Measurements from ENCODE around the gene LIN37.

Gene LIN37

GRCh38 chr19:35752746-35753350, 4.5 kb downstream of the LIN37 start:
- TF ChIP-seq, protein P1, sequence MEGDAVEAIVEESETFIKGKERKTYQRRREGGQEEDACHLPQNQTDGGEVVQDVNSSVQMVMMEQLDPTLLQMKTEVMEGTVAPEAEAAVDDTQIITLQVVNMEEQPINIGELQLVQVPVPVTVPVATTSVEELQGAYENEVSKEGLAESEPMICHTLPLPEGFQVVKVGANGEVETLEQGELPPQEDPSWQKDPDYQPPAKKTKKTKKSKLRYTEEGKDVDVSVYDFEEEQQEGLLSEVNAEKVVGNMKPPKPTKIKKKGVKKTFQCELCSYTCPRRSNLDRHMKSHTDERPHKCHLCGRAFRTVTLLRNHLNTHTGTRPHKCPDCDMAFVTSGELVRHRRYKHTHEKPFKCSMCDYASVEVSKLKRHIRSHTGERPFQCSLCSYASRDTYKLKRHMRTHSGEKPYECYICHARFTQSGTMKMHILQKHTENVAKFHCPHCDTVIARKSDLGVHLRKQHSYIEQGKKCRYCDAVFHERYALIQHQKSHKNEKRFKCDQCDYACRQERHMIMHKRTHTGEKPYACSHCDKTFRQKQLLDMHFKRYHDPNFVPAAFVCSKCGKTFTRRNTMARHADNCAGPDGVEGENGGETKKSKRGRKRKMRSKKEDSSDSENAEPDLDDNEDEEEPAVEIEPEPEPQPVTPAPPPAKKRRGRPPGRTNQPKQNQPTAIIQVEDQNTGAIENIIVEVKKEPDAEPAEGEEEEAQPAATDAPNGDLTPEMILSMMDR (IDR thresholded peaks at IDR 0.05; ENCODE audit: borderline replicate concordance, control extremely low read depth, extremely low read depth, insufficient read depth, missing control alignments), result no peak
- no peak for DNase-seq (ENCODE audit: low spot score)
- in situ Hi-C loops (cut with MboI; ENCODE audit: low sequenced_read_pairs, unreplicated experiment), result no loop called here

- TF ChIP-seq, protein P1 (IDR thresholded peaks at IDR 0.05; ENCODE audit: borderline replicate concordance, control extremely low read depth, extremely low read depth, insufficient read depth, missing control alignments), result no peak
- in situ Hi-C loops (cut with MboI; ENCODE audit: low sequenced_read_pairs, unreplicated experiment), result no loop called here
Observed at GRCh38 chr19:35753634-35754369, 5.4 kb downstream of the LIN37 start.

DNA sequence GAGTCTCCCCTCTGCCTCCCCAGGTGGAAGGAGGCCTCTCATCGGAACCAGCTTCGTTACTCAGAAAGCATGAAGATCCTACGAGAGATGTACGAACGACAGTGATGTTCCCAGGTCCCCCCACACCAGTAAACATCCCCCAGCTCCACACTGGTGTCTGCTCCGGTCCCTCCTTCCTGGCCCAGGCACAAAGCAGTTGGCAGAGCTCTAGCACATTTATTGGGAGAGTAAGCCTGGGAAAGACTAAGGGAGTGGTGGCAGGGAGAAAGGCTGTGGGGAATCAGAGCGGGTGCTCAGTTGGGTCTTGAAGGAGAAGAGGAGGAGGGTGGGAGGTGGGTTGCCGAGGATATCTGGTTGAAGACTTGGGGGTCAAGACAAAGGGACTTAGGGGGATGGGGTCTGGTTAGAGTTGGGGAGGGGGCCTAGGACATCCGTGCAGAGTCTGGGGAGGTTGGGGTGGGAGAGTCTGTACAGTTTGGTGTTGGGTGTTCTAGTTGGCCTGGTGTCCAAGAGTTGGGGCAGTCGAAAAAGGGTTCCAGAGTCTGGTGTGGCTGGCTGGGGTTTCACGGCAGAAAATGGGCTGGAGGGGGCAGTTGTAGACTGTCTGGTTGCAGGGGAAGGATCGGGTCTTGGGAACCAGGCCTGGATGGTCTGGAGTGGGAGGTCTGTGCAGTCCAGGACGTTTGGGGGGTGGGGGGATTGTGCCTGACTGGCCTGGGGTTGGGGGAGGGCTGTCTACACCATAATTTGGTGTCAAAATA, 6.2 kb downstream of the LIN37 start:
- no peak for DNase-seq (ENCODE audit: low spot score)
- in situ Hi-C loops (cut with MboI; ENCODE audit: low sequenced_read_pairs, unreplicated experiment), result no loop called here
- TF ChIP-seq, protein P1 (IDR thresholded peaks at IDR 0.05; ENCODE audit: borderline replicate concordance, control extremely low read depth, extremely low read depth, insufficient read depth, missing control alignments), result no peak

More at GRCh38 chr19:35753634-35754369, 5.4 kb downstream of the LIN37 start:
- DNase-seq (ENCODE audit: low spot score), result no peak

GRCh38 chr19:35755131-35755549, 6.8 kb downstream of the LIN37 start:
- TF ChIP-seq, protein P1 (IDR thresholded peaks at IDR 0.05; ENCODE audit: borderline replicate concordance, control extremely low read depth, extremely low read depth, insufficient read depth, missing control alignments), result no peak
- no peak for DNase-seq (ENCODE audit: low spot score)
- in situ Hi-C loops (cut with MboI; ENCODE audit: low sequenced_read_pairs, unreplicated experiment), result no loop called here

DNA sequence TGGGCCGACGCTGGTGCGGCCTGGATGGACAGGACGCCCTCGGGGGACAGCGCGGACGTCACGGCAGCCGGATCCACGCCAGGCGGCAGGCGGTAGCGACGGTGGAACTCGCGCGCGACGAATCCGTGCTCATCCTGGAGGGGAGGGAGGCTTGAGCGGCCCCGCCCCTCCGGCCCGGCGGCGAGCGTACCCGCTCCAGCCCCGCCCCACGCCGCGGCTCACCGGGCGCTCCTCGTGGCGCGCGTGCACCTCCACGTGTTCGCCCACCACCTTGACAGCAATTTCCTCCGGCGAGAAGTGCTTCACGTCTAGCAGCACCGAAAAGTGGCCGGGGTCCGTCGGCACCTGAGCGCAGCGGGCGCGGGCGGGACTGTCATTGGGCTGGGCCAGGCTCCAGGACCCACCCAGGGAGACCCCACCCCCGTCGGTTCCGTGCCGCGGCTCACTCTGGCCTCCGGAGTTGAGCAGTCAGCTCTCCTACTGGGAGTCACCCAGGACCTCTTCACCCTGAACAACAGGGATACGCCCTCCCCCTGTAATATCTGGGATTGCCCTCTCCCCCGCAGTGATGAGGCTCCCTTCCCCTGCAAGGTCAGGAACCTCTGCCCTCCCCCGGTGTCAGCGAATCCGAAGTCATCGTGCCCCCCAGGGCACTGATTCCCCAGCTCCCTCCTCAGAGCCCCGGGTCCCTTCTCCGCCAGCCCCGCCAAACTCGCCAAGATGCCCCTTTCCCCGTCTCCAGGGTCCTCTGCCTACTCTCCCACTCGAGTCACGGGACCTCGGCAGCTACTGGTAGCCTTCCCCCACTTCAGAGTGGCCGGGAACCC, 7.4 kb downstream of the LIN37 start:
- no peak for DNase-seq (ENCODE audit: low spot score)
- in situ Hi-C loops (cut with MboI; ENCODE audit: low sequenced_read_pairs, unreplicated experiment), result no loop called here
- TF ChIP-seq, protein P1 (IDR thresholded peaks at IDR 0.05; ENCODE audit: borderline replicate concordance, control extremely low read depth, extremely low read depth, insufficient read depth, missing control alignments), result no peak
